B cell (primary cell): ENCODE measurements around the gene SH3BP2. TPM values are rescaled to one million over a fixed set of nuclear protein-coding genes. Genes with fewer than 3 reads are reported as not detected.
A peak's percentile ranks its signal among the peaks of the same experiment; 100 is the strongest.

ENCODE experiments used
- ATAC-seq: fragments of 200-7000 bp; cut with Tn5 transposase; one replicate; pipeline ENCODE4 v1.10.0; 2021; ENCODE audit warnings: low read depth, mild to moderate bottlenecking, moderate number of reproducible peaks, moderate library complexity
- CTCF ChIA-PET: fragments of 350-600 bp; sonication (Branson Sonifier 250); formaldehyde crosslinking; loops from one replicate; lab custom pipeline; 2021; ENCODE audit warnings: antibody characterized with exemption, inconsistent platforms; lab: Charles Lee
- POLR2A ChIA-PET: fragments of 350-600 bp; sonication (Branson Sonifier 250); formaldehyde crosslinking; loops from one replicate; lab custom pipeline; 2021; ENCODE audit warnings: antibody characterized with exemption; lab: Charles Lee
- DNase-seq: peaks from one replicate; pipeline ENCODE4 v3.0.0; 2013
- H2AFZ ChIP-seq: 2 replicates; pipeline ENCODE4 v1.6.1; 2012; ENCODE audit warnings: mild to moderate bottlenecking, low read depth, low read length; ENCODE audit not compliant: insufficient read depth, poor library complexity, severe bottlenecking
- H3K27ac ChIP-seq, 2 donors: 1 replicate in 1 of 2; 2 replicates in 1 of 2; pipeline ENCODE4 v1.5.1; 2012 to 2013; ENCODE audit warnings: low read length in 2 of 2, mild to moderate bottlenecking in 2 of 2, moderate library complexity in 1 of 2
- H3K27me3 ChIP-seq, 4 experiments: fragments of 200-600 bp in 1 of 4; sonication (generic) in 1 of 4; replicated peaks in 1 of 4; 1 replicate in 2 of 4; 2 replicates in 2 of 4; pipeline versions ENCODE4 v1.6.1 to v1.7.0; 2013 to 2016; ENCODE audit warnings: low read length in 3 of 4, mild to moderate bottlenecking in 2 of 4, mixed read lengths in 1 of 4, moderate library complexity in 1 of 4; ENCODE audit not compliant: insufficient read depth in 4 of 4, control insufficient read depth in 3 of 4; ENCODE audit errors: control extremely low read depth in 1 of 4
- H3K36me3 ChIP-seq, 2 experiments: replicated peaks in 1 of 2; 1 replicate in 1 of 2; 2 replicates in 1 of 2; pipeline versions ENCODE4 v1.6.1 to v1.7.1; 2013; ENCODE audit warnings: low read length in 1 of 2; ENCODE audit not compliant: insufficient read depth in 2 of 2, control insufficient read depth in 1 of 2; ENCODE audit errors: control extremely low read depth in 1 of 2, extremely low read depth in 1 of 2
- H3K4me1 ChIP-seq, 2 donors: fragments of 200-600 bp in 1 of 2; sonication (generic) in 1 of 2; 1 replicate in 1 of 2; 2 replicates in 1 of 2; pipeline versions ENCODE4 v1.5.1 to v1.6.1; 2013 to 2017; ENCODE audit warnings: low read length in 2 of 2; ENCODE audit not compliant: control insufficient read depth in 2 of 2, insufficient read depth in 2 of 2
- H3K4me2 ChIP-seq: replicated peaks from 2 replicates; pipeline ENCODE3; 2012; ENCODE audit warnings: mild to moderate bottlenecking, low read depth, low read length; ENCODE audit not compliant: poor library complexity, severe bottlenecking
- H3K4me3 ChIP-seq, 5 experiments: fragments of 200-600 bp in 1 of 5; sonication (generic) in 1 of 5; 1 replicate in 3 of 5; 2 replicates in 2 of 5; pipeline versions ENCODE4 v1.5.1 to v1.7.0; 2011 to 2016; ENCODE audit warnings: low read length in 4 of 5, mild to moderate bottlenecking in 4 of 5, low read depth in 2 of 5, control low read depth in 1 of 5, moderate library complexity in 1 of 5; ENCODE audit not compliant: insufficient read depth in 1 of 5; ENCODE audit errors: control extremely low read depth in 1 of 5, extremely low read depth in 1 of 5
- H3K79me2 ChIP-seq: fragments of 200-600 bp; sonication (generic); one replicate; pipeline ENCODE4 v1.6.0; 2016; ENCODE audit warnings: low read length; ENCODE audit not compliant: control insufficient read depth, insufficient read depth
- H3K9ac ChIP-seq: fragments of 200-600 bp; sonication (generic); 2 replicates; pipeline ENCODE4 v1.6.1; 2017; ENCODE audit warnings: mild to moderate bottlenecking, low read length, moderate library complexity
- H3K9me3 ChIP-seq, 3 donors: one replicate each; pipeline versions ENCODE4 v1.6.1 to v1.7.1; 2013; ENCODE audit warnings: low read length in 2 of 3; ENCODE audit not compliant: control insufficient read depth in 2 of 3, insufficient read depth in 1 of 3; ENCODE audit errors: control extremely low read depth in 1 of 3
- H4K20me1 ChIP-seq: 2 replicates; pipeline ENCODE4 v1.6.0; 2012; ENCODE audit warnings: mild to moderate bottlenecking, low read length; ENCODE audit not compliant: insufficient read depth, control insufficient read depth, poor library complexity, severe bottlenecking
- H3K27ac Mint-ChIP-seq: one replicate; pipeline ENCODE4 v1.8.0; 2021; ENCODE audit warnings: mixed read lengths
- H3K27me3 Mint-ChIP-seq: one replicate; pipeline ENCODE4 v1.8.0; 2021; ENCODE audit warnings: mixed read lengths
- H3K4me1 Mint-ChIP-seq: one replicate; pipeline ENCODE4 v1.8.0; 2021; ENCODE audit warnings: mixed read lengths
- H3K4me3 Mint-ChIP-seq: one replicate; pipeline ENCODE4 v1.8.0; 2021; ENCODE audit warnings: mixed read lengths
- H3K9me3 Mint-ChIP-seq: one replicate; pipeline ENCODE4 v1.8.0; 2022; ENCODE audit warnings: mixed read lengths; ENCODE audit not compliant: insufficient read depth
- CTCF ChIP-seq: fragments of 200-600 bp; IDR thresholded peaks from one replicate; pipeline ENCODE4 v1.8.0; 2022; ENCODE audit warnings: antibody characterized with exemption, mild to moderate bottlenecking
- EZH2 ChIP-seq: IDR thresholded peaks from 2 replicates; pipeline ENCODE4 v1.6.1; 2012; ENCODE audit warnings: borderline replicate concordance, low read depth, mild to moderate bottlenecking, moderate library complexity, low read length; ENCODE audit not compliant: insufficient read depth, poor library complexity, severe bottlenecking
- WGBS: methylation state at CpG from one replicate; pipeline ENCODE4 v1.1.5; 2013; ENCODE audit warnings: missing lambda C conversion rate; ENCODE audit not compliant: insufficient coverage; 5-methylcytosine and 5-hydroxymethylcytosine counted together
- intact Hi-C: fragments of 100-400 bp; cut with micrococcal nuclease; formaldehyde crosslinking; loops from one replicate; pipeline ENCODE4 v1.10.0; 2022
- polyA plus RNA-seq: library from polyadenylated mRNA; depleted of rRNA; stranded (reverse); fragments of >200 nt; gene quantifications from 2 replicates; pipeline ENCODE4 v1.2.3, GENCODE V29; 2012
- total RNA-seq, 2 donors: library from RNA; stranded (reverse); fragments of 120-200 nt in 1 of 2; gene quantifications; 1 replicate in 1 of 2; 2 replicates in 1 of 2; pipeline versions ENCODE4 v1.2.3 to v1.2.4, GENCODE V29; 2013 to 2022

The SH3BP2 gene
- total and polyA plus RNA-seq, 2 donors (not counting 1 experiment from before 2014, with no cell fraction given), result 30.8 to 219 TPM

- ChIA-PET CTCF (interaction anchor here (1.0 kb wide), 1 partner anchor 8 kb away, joined by 3 read pairs; no protein-coding TSS in a partner anchor), POLR2A (interaction anchor here (1.0 to 1.2 kb wide), 3 partner anchors 10 to 20 kb away, joined by 3 to 6 read pairs (median 5); partner anchors contain the start of gene ADD1)
- no peaks in the 10 kb centered on the region for H3K9me3 Mint-ChIP-seq
- peaks cover 60% of the 10 kb centered on the region for H3K4me1 Mint-ChIP-seq
- H3K4me1 ChIP-seq, result peaks cover 66 to 67% of the 10 kb centered on the region in 2 donors
- H3K27ac ChIP-seq, result peak overlapping the region; percentile 64 to 75
- WGBS, result 64% methylated on average over 11 of the region's 19 CpGs
- H3K4me2 ChIP-seq, result peak overlapping the region; percentile 70
- peaks cover 14% of the 10 kb centered on the region for H3K79me2 ChIP-seq
- peaks cover 53% of the 10 kb centered on the region for H4K20me1 ChIP-seq
- H3K4me3 ChIP-seq, result no peak overlapping the region
- peak; percentile 1 for ATAC-seq
- TF ChIP-seq CTCF (no peak), EZH2 (no peak)
- peaks cover 3 to 63% of the 10 kb centered on the region in 2 experiments for H3K36me3 ChIP-seq
- H3K4me3 Mint-ChIP-seq, result peak overlapping the region; percentile 74
- H3K27me3 ChIP-seq, result no peaks in the 10 kb centered on the region
- no peaks in the 10 kb centered on the region for H3K27me3 Mint-ChIP-seq
- intact Hi-C loops, result no loop called here
- DNase-seq, result no peak
- H3K9ac ChIP-seq, result peak overlapping the region; percentile 23
- no peaks in the 10 kb centered on the region for H3K9me3 ChIP-seq
- H2AFZ ChIP-seq, result no peak overlapping the region
- H3K27ac Mint-ChIP-seq, result peak overlapping the region; percentile 91
These were observed 40.2 kb downstream of the SH3BP2 start for GRCh38 chr4:2832981-2833670.

DNA sequence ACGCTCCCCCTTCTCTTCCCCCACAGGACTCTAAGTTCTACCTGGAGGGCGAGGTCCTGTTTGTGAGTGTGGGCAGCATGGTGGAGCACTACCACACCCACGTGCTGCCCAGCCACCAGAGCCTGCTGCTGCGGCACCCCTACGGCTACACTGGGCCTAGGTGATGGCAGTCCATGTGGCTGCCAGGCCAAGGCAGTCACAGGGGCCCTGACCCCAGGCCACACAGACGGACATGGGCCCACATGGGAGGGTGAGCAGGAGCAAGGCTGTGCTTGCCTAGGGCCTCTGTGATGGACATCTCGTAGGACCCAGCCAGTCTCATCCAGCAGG, 40.8 kb downstream of the SH3BP2 start:
- Histone ChIP-seq H3K4me1 (peaks cover 71 to 72% of the 10 kb centered on the region in 2 donors), H3K27ac (no peak overlapping the region), H3K79me2 (peaks cover 14% of the 10 kb centered on the region), H3K9ac (no peak overlapping the region), H3K4me3 (no peak overlapping the region), H3K9me3 (no peaks in the 10 kb centered on the region), H3K4me2 (peak overlapping the region; percentile 70), H4K20me1 (peaks cover 48% of the 10 kb centered on the region), H3K27me3 (no peaks in the 10 kb centered on the region), H2AFZ (no peak overlapping the region), H3K36me3 (peaks cover 0 to 59% of the 10 kb centered on the region in 2 experiments)
- TF ChIP-seq EZH2 (no peak), CTCF (no peak)
- DNase-seq (peak; percentile 33), ATAC-seq (no peak)
- intact Hi-C loops, result no loop called here
- 95% methylated on average over 6 of the region's 7 CpGs for WGBS
- peak overlapping the region; percentile 91 for H3K27ac Mint-ChIP-seq
- H3K9me3 Mint-ChIP-seq, result no peaks in the 10 kb centered on the region
- H3K27me3 Mint-ChIP-seq, result no peaks in the 10 kb centered on the region
- peak overlapping the region; percentile 74 for H3K4me3 Mint-ChIP-seq
- H3K4me1 Mint-ChIP-seq, result peaks cover 65% of the 10 kb centered on the region
- ChIA-PET CTCF (interaction anchor here (1.1 kb wide), 1 partner anchor 75 kb away, joined by 3 read pairs; no protein-coding TSS in a partner anchor), POLR2A (interaction anchor here (0.6 kb wide), 1 partner anchor 347 kb away, joined by 3 read pairs; no protein-coding TSS in a partner anchor)
